Head of caudate nucleus (tissue), 42 donors: ENCODE measurements around the gene MKX.

ENCODE experiments used
- DNase-seq, 42 donors: peaks; one replicate each; pipeline versions ENCODE4 v3.0.0 to v3.0.0-alpha.2; 2020 to 2021; ENCODE audit warnings: mixed read lengths in 7 of 42
- intact Hi-C: fragments of 100-400 bp; cut with DNase I; formaldehyde crosslinking; loops from one replicate; pipeline ENCODE4 v1.15.0; 2022

MKX gene, protein sequence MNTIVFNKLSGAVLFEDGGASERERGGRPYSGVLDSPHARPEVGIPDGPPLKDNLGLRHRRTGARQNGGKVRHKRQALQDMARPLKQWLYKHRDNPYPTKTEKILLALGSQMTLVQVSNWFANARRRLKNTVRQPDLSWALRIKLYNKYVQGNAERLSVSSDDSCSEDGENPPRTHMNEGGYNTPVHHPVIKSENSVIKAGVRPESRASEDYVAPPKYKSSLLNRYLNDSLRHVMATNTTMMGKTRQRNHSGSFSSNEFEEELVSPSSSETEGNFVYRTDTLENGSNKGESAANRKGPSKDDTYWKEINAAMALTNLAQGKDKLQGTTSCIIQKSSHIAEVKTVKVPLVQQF

GRCh38 chr10:27745732-27746396 lies at the start of gene MKX:
Gene MKX, minus strand, starts transcription at chr10:27745819. Its CDS starts 2,404 bp downstream, at chr10:27743415.
- peak in 4 of 42 donors; percentile 9 to 33 (median 22) for DNase-seq
- intact Hi-C loops: loop anchor here (10.0 kb wide), 1 partner anchor 439 kb away; no protein-coding TSS in a partner anchor

DNA sequence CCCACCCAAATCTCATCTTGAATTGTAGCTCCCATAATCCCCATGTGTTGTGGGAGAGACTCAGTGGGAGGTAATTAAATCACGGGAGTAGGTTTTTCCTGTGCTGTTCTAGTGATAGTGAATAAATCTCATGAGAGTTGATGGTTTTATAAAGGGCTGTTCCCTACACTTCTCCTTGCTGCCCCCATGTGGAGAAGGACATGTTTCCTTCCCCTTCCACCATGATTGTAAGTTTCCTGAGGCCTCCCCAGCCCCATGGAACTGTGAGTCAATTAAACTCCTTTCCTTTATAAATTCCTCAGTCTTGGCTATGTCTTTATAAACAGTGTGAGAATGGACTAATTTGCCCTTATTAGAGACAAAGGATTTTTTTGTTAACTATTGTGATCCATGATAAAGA lies 48.5 kb upstream of the MKX start:
- intact Hi-C loops: no loop called here
- no peak for DNase-seq

DNA sequence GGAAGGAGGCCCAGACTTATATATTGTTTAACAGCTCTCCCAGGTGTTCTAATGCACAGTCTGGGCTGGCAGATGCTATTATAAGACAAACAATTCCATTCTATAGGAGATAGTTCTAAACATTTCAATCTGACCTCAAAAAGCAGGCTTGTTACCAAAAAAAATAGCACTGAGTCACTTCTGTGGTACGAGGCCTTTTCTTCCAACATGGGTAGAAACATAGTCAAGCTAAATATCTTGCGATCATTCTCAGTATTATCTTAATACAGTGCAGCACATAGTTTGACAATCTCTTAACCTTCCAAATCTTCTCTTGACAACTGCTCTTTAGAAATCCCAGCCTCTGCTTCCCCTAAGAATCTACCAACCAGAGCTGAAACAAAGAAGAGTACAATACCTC lies 46.6 kb upstream of the MKX start:
- DNase-seq: no peak
- intact Hi-C loops: no loop called here

DNA sequence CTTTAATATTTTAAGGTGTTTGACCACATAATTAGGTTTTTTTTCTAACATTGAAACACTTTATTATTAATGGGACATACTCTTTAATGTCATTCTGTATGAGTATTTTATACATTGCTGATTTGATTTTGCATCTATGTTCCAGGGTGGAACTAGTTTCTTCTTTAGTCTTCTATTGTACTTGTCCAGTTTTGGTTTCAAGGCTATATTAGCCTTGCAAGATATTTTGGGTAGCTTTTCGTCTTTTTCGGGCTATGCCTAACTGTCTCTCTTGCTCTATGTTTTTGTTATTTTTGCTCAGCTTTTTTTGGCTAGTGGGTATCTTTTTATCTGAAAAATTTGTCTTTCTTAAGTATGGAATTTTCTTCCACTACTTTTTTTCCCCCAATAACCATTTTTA lies 38.7 kb upstream of the MKX start:
- DNase-seq: no peak
- intact Hi-C loops: no loop called here

GRCh38 chr10:27783660-27784059 lies 38.0 kb upstream of the MKX start:
- intact Hi-C loops: no loop called here
- DNase-seq: no peak

GRCh38 chr10:27779462-27780015 lies 33.9 kb upstream of the MKX start:
- DNase-seq: no peak
- intact Hi-C loops: no loop called here

DNA sequence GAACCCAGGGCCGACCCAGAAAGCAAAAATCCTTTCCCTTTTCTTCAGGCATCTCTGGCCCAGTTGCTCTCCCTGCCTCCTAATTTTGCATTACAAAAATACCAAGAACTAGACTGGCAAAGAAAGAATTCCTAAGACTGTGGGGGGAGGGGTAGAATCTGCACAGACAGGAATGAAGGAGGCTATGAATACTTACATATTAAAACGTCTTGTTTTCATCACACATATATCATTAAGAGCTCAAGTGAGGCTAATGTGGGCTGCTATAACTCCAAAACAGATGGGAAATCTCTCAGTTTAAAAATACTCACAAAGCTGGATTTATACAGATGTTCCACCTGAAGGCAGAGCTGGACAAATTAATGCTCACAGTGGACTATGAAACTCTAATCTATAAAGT lies 29.2 kb upstream of the MKX start:
- DNase-seq: no peak
- intact Hi-C loops: no loop called here

DNA sequence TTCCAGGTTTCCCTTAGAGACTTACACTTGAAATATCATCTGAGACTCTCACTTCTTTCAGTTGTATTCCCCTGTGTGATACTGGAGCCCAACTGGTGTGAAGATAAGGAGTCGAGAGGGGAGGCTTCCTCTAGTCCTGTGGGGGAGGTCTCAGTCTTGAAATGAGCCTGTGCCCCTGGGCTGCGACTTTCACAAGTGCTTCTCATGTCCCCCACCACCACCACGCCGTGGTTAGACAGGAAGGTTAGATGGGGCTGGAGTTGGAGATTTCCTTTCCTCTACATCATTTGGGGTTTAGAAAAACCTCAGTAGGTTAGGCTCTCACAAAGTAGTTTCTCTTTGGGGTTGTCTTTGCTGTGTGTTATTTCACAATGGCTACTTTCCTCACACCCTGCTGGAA lies 25.6 kb upstream of the MKX start:
- intact Hi-C loops: no loop called here
- no peak for DNase-seq

- intact Hi-C loops: no loop called here
- no peak for DNase-seq
These were observed 24.6 kb upstream of the MKX start for GRCh38 chr10:27770181-27770580.

- intact Hi-C loops: no loop called here
- no peak for DNase-seq
These were observed 15.2 kb upstream of the MKX start for GRCh38 chr10:27760867-27761266.

GRCh38 chr10:27759483-27760272 lies 14.1 kb upstream of the MKX start:
- intact Hi-C loops: no loop called here
- no peak for DNase-seq

- intact Hi-C loops: no loop called here
- no peak for DNase-seq
These were observed 7.1 kb upstream of the MKX start for GRCh38 chr10:27752673-27753237.

GRCh38 chr10:27748601-27749000 lies 3.0 kb upstream of the MKX start:
- intact Hi-C loops: loop anchor here (10.0 kb wide), 1 partner anchor 436 kb away; no protein-coding TSS in a partner anchor
- DNase-seq: no peak

DNA sequence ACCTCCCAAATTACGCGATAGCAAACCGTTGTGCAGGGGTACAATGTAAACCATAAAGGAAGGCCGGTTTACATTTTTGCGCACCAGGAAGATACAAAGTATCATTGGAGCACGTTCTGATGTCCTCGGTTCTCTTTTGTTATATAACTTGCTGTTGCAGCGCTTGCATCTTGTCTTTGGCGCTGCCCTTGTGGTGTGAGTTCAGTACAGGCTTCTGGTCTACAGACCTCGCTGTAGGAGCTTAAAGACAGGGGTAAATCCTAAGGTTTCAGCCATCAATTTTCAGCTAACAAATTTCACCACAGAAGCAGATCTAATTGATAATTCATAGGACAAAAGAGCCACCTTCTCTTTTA lies 1.5 kb upstream of the MKX start:
- intact Hi-C loops: loop anchor here (10.0 kb wide), 1 partner anchor 438 kb away; no protein-coding TSS in a partner anchor
- DNase-seq: no peak

- no peak for DNase-seq
- intact Hi-C loops: loop anchor here (10.0 kb wide), 1 partner anchor 438 kb away; no protein-coding TSS in a partner anchor
These were observed 927 bp upstream of the MKX start for GRCh38 chr10:27746397-27747095.

GRCh38 chr10:27744802-27745731 lies 552 bp downstream of the MKX start:
- no peak for DNase-seq
- intact Hi-C loops: loop anchor here (10.0 kb wide), 1 partner anchor 440 kb away; no protein-coding TSS in a partner anchor
